Panc1 (cell line): Measurements from ENCODE around the gene SYT5. TPM values are rescaled to one million over a fixed set of nuclear protein-coding genes. Genes with fewer than 3 reads are reported as not detected.
A peak's percentile ranks its signal among the peaks of the same experiment; 100 is the strongest.

ENCODE experiments used
- ATAC-seq: fragments of 200-7000 bp; cut with Tn5 transposase; 2 replicates; pipeline ENCODE4 v1.9.1; 2020; ENCODE audit warnings: mild to moderate bottlenecking, moderate library complexity
- BruUV-seq: library from RNA; stranded (reverse); fragments of 400-500 nt; replicated peaks from 2 replicates; lab custom pipeline; 2021; lab: Mats Ljungman, UMichigan
- CTCF ChIA-PET: fragments of 300-600 bp; sonication (Branson Sonifier 250); formaldehyde crosslinking; loops from one replicate; lab custom pipeline; 2022; ENCODE audit warnings: antibody characterized with exemption; lab: Charles Lee
- POLR2A ChIA-PET: fragments of 300-600 bp; sonication (Branson Sonifier 250); formaldehyde crosslinking; loops from one replicate; lab custom pipeline; 2022; ENCODE audit warnings: antibody characterized with exemption; lab: Charles Lee
- DNase-seq: peaks from one replicate; pipeline ENCODE4 v3.0.0-alpha.2; 2010; ENCODE audit warnings: low read depth, low spot score
- H3K27ac ChIP-seq: 2 replicates; pipeline ENCODE4 v1.5.1; 2011; ENCODE audit warnings: mild to moderate bottlenecking, low read length, inconsistent platforms
- H3K27me3 ChIP-seq: fragments of 200-500 bp; sonication (Bioruptor generic); 2 replicates; pipeline ENCODE4 v1.6.0; 2014; ENCODE audit warnings: low read length, inconsistent platforms; ENCODE audit not compliant: control insufficient read depth, insufficient read depth
- H3K36me3 ChIP-seq: fragments of 200-500 bp; sonication (Bioruptor generic); 2 replicates; pipeline ENCODE4 v1.5.1; 2014; ENCODE audit warnings: inconsistent platforms, mild to moderate bottlenecking, low read length, moderate library complexity; ENCODE audit not compliant: control insufficient read depth, insufficient read depth
- H3K4me1 ChIP-seq: 2 replicates; pipeline ENCODE4 v1.5.1; 2011; ENCODE audit warnings: inconsistent platforms, mild to moderate bottlenecking, low read length, moderate library complexity; ENCODE audit not compliant: control insufficient read depth, insufficient read depth
- H3K4me3 ChIP-seq, 2 experiments: 2 replicates each; pipeline ENCODE4 v1.5.1; 2011 to 2012; ENCODE audit warnings: low read depth in 2 of 2, low read length in 2 of 2, mild to moderate bottlenecking in 2 of 2, inconsistent platforms in 1 of 2, moderate library complexity in 1 of 2
- H3K9me3 ChIP-seq: fragments of 200-500 bp; sonication (Bioruptor generic); 2 replicates; pipeline ENCODE4 v1.5.1; 2014; ENCODE audit warnings: low read depth, mild to moderate bottlenecking, inconsistent platforms, low read length, moderate library complexity; ENCODE audit not compliant: control insufficient read depth, insufficient read depth
- POLR2AphosphoS5 ChIP-seq: IDR thresholded peaks from 2 replicates; pipeline ENCODE4 v1.6.1; 2012; ENCODE audit warnings: mild to moderate bottlenecking, low read depth, low read length, moderate library complexity
- SIN3A ChIP-seq: IDR thresholded peaks from 2 replicates; pipeline ENCODE4 v1.6.1; 2012; ENCODE audit warnings: low read depth, mild to moderate bottlenecking, low read length, moderate library complexity, borderline replicate concordance; ENCODE audit not compliant: insufficient read depth
- TCF7L2 ChIP-seq: IDR thresholded peaks from 2 replicates; pipeline ENCODE4 v1.6.1; 2011; ENCODE audit warnings: mild to moderate bottlenecking, low read depth, low read length, inconsistent platforms
- in situ Hi-C: cut with HindIII; loops from 2 replicates; pipeline ENCODE4 v1.10.0; 2016; ENCODE audit warnings: low sequenced_read_pairs, low pct_unique_long_range_greater_than_20kb
- intact Hi-C: fragments of 100-400 bp; cut with micrococcal nuclease; formaldehyde crosslinking; loops from one replicate; pipeline ENCODE4 v1.10.0; 2022; ENCODE audit not compliant: unreplicated experiment
- total RNA-seq: library from RNA; stranded (reverse); gene quantifications from one replicate; pipeline ENCODE4 v1.2.1, GENCODE V29; 2021; ENCODE audit not compliant: unreplicated experiment
- TF ChIP-seq, protein P1 (sequence below), 2 experiments: IDR thresholded peaks; 2 replicates each; pipeline ENCODE4 v1.6.1; 2011 to 2012; ENCODE audit warnings: low read depth in 2 of 2, control low read depth in 1 of 2, low read length in 1 of 2, mild to moderate bottlenecking in 1 of 2, moderate library complexity in 1 of 2; ENCODE audit not compliant: insufficient read depth in 1 of 2
- TF ChIP-seq, protein P2 (sequence below): fragments of 450-650 bp; IDR thresholded peaks from 2 replicates; pipeline ENCODE4 v1.5.1; 2017; ENCODE audit warnings: mild to moderate bottlenecking

The SYT5 gene
- total RNA-seq, 1 experiment from 2014 or later = 3.2 TPM

DNA sequence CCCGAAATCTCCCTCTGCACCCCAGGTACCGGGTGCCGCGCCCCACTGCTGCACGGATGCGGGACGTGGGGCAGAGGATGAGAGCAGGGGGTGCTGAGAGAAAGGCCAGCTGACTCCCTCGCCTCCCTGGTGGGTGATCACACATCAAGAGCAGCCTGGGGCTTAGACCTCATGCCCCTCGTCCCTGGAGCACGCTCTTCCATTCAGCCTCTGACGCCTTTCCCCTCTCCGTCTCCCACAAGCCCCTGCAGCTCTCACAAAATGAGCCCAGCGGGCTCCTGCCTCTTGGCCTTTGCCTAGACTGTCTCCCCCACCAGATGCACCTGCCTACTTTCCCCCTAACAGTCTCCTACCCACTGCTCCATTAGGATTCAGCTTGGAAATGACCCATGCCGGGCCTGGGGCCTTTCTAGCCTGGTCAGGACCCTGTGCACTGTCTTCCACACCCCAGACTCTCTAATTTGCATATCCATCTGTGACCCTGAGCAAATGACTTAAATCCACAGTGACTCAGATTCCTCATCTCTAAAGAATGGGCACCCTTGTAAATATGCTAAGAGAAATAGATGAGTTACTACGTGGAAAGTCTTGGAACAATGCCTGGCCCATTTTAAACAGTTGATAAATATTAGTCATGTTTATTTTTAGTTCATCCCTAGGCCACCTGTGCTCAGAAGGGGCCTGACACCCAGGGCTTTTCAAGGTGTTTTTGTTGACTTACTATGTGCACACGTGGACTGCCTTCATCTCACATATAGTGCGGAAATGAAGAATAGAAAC lies 29.8 kb upstream of the SYT5 start:
- Histone ChIP-seq H3K36me3 (no peaks in the 10 kb centered on the region), H3K9me3 (peaks cover 8% of the 10 kb centered on the region; the same call in 1 of the 2 replicates), H3K27me3 (no peaks in the 10 kb centered on the region), H3K27ac (peak overlapping the region; percentile 89), H3K4me3 (peak overlapping the region in 1 of 2 experiments; percentile 5; a peak in 1 of 4 replicates), H3K4me1 (peaks cover 19% of the 10 kb centered on the region)
- ChIA-PET CTCF (interaction anchor here (0.6 kb wide), 1 partner anchor 75 kb away, joined by 3 read pairs; no protein-coding TSS in a partner anchor), POLR2A (interaction anchor here (0.6 to 0.7 kb wide), 2 partner anchors 163 to 577 kb away, joined by 3 to 5 read pairs; no protein-coding TSS in a partner anchor)
- TF ChIP-seq TCF7L2 (peak; percentile 60), SIN3A (no peak), POLR2AphosphoS5 (peak; percentile 92)
- TF ChIP-seq, protein P1, sequence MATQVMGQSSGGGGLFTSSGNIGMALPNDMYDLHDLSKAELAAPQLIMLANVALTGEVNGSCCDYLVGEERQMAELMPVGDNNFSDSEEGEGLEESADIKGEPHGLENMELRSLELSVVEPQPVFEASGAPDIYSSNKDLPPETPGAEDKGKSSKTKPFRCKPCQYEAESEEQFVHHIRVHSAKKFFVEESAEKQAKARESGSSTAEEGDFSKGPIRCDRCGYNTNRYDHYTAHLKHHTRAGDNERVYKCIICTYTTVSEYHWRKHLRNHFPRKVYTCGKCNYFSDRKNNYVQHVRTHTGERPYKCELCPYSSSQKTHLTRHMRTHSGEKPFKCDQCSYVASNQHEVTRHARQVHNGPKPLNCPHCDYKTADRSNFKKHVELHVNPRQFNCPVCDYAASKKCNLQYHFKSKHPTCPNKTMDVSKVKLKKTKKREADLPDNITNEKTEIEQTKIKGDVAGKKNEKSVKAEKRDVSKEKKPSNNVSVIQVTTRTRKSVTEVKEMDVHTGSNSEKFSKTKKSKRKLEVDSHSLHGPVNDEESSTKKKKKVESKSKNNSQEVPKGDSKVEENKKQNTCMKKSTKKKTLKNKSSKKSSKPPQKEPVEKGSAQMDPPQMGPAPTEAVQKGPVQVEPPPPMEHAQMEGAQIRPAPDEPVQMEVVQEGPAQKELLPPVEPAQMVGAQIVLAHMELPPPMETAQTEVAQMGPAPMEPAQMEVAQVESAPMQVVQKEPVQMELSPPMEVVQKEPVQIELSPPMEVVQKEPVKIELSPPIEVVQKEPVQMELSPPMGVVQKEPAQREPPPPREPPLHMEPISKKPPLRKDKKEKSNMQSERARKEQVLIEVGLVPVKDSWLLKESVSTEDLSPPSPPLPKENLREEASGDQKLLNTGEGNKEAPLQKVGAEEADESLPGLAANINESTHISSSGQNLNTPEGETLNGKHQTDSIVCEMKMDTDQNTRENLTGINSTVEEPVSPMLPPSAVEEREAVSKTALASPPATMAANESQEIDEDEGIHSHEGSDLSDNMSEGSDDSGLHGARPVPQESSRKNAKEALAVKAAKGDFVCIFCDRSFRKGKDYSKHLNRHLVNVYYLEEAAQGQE (IDR thresholded peaks at IDR 0.05; ENCODE audit: insufficient read depth in 1 of 2, low read depth in 2 of 2, low read length in 1 of 2) = peak in 1 of 2 experiments; percentile 47; a peak in 1 of 4 replicates
- peak; percentile 99 for DNase-seq
- peak; percentile 80 for ATAC-seq
- intact Hi-C loops = no loop called here
- BruUV-seq = no TSS peak
- in situ Hi-C loops = no loop called here

DNA sequence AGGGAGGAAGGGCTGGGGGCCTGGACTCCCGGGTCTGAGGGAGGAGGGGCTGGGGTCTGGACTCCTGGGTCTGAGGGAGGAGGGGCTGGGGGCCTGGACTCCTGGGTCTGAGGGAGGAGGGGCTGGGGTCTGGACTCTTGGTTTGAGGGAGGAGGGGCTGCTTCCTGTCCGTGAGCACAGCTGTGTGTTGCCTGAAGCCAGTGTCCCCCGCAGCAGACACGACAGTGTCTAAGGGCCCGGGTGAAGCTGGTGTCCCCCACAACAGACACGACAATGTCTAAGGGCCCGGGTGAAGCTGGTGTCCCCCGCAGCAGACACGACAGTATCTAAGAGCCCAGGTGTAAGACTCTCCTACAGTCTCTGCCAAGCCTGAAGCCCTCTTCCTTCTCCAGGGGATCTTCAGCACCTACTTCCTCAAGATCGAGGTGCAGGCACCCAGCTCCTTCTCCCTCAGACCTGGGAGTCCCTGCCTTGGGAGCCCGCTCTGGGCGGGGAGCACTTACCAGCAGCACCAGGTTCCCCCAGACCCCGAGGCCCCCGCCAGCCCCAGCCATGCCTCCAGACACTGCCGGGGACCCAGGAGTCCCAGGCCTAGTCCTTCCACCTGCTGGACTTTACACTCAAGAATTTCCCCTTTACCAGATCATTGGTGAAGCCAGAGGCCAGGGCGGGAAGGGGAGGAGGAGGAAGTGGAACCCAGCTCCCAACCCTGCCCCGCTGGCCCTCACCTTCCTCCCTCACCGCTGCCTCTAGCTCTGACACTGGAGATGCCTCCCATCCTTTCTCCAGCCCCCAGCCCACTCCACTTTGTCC lies 29.0 kb upstream of the SYT5 start, which contains the start of gene PTPRH:
Gene PTPRH (minus strand): TSS at position 622 of the 813 bp plus-strand sequence. CDS start 68 bp downstream, at position 554.
- Histone ChIP-seq H3K27ac (peak within 1 kb of the TSS; percentile 89), H3K4me3 (peak within 1 kb of the TSS in 1 of 2 experiments; percentile 5; a peak in 1 of 4 replicates), H3K9me3 (peaks cover 8% of the 10 kb centered on the region; the same call in 1 of the 2 replicates), H3K27me3 (no peaks in the 10 kb centered on the region), H3K36me3 (peaks cover 5% of the 10 kb centered on the region), H3K4me1 (peaks cover 19% of the 10 kb centered on the region)
- in situ Hi-C loops = no loop called here
- ChIA-PET CTCF (interaction anchor here (0.6 kb wide), 2 partner anchors 74 to 862 kb away, joined by 3 to 5 read pairs; no protein-coding TSS in a partner anchor), POLR2A (interaction anchor here (0.5 to 0.7 kb wide), 7 partner anchors 10 to 164 kb away, joined by 3 to 11 read pairs (median 3); no protein-coding TSS in a partner anchor)
- ATAC-seq = peak; percentile 57
- TF ChIP-seq SIN3A (no peak), TCF7L2 (no peak), POLR2AphosphoS5 (no peak)
- TF ChIP-seq, protein P2, sequence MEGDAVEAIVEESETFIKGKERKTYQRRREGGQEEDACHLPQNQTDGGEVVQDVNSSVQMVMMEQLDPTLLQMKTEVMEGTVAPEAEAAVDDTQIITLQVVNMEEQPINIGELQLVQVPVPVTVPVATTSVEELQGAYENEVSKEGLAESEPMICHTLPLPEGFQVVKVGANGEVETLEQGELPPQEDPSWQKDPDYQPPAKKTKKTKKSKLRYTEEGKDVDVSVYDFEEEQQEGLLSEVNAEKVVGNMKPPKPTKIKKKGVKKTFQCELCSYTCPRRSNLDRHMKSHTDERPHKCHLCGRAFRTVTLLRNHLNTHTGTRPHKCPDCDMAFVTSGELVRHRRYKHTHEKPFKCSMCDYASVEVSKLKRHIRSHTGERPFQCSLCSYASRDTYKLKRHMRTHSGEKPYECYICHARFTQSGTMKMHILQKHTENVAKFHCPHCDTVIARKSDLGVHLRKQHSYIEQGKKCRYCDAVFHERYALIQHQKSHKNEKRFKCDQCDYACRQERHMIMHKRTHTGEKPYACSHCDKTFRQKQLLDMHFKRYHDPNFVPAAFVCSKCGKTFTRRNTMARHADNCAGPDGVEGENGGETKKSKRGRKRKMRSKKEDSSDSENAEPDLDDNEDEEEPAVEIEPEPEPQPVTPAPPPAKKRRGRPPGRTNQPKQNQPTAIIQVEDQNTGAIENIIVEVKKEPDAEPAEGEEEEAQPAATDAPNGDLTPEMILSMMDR = no peak
- TF ChIP-seq, protein P1 (IDR thresholded peaks at IDR 0.05; ENCODE audit: insufficient read depth in 1 of 2, low read depth in 2 of 2, low read length in 1 of 2) = no peak
- DNase-seq = no peak
- intact Hi-C loops = no loop called here
- BruUV-seq = no TSS peak
